Stimulated activated CD4-positive, alpha-beta T cell treated with anti-CD3 and anti-CD28 coated beads, Interleukin-1b, Interleukin-23, amount 100 ng/mL, for 4 hours (primary cell): Measurements from ENCODE around the gene PLRG1.
A peak's percentile ranks its signal among the peaks of the same experiment; 100 is the strongest.

Source experiments
- DNase-seq, 2 donors: peaks; one replicate each; pipeline ENCODE4 v3.0.0-alpha.2; 2020; ENCODE audit warnings: low read depth in 2 of 2

The PLRG1 gene

GRCh38 chr4:154573190-154573870 is 23.1 kb upstream of the PLRG1 start:
- DNase-seq = no peak

GRCh38 chr4:154569584-154569983 is 19.4 kb upstream of the PLRG1 start:
- no peak for DNase-seq

DNA sequence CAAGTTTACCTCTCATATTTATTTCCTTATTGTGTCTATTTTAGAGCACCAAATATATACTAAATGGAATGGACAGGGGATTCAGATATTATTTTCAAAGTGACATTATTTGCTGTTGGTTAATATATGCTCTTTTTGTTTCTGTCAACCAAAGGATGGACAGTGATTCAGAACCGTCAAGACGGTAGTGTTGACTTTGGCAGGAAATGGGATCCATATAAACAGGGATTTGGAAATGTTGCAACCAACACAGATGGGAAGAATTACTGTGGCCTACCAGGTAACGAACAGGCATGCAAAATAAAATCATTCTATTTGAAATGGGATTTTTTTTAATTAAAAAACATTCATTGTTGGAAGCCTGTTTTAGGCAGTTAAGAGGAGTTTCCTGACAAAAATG is 18.8 kb upstream of the PLRG1 start:
- no peak for DNase-seq

- DNase-seq = no peak
Measured at GRCh38 chr4:154566639-154567204, 16.5 kb upstream of the PLRG1 start.

DNA sequence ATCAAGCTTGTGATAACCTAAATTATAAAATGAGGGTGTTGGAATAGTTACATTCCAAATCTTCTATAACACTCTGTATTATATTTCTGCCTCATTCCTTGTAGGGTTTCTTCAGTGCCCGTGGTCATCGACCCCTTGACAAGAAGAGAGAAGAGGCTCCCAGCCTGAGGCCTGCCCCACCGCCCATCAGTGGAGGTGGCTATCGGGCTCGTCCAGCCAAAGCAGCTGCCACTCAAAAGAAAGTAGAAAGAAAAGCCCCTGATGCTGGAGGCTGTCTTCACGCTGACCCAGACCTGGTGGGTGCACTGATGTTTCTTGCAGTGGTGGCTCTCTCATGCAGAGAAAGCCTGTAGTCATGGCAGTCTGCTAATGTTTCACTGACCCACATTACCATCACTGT is 15.5 kb upstream of the PLRG1 start:
- DNase-seq = no peak

DNA sequence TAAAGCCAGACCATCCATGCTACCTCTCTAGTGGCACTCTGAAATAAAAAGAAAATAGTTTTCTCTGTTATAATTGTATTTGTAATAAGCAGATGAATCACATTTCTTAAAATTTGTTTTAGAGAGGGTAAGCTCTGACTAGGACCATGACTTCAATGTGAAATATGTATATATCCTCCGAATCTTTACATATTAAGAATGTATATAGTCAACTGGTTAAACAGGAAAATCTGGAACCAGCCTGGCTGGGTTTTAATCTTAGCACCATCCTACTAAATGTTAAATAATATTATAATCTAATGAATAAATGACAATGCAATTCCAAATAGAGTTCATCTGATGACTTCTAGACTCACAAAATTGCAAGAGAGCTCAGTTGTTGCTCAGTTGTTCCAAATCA is 14.1 kb upstream of the PLRG1 start:
- DNase-seq = no peak

- no peak for DNase-seq
Measured at GRCh38 chr4:154562697-154563254, 12.6 kb upstream of the PLRG1 start, which contains the start of gene FGB. Gene FGB (plus strand): TSS chr4:154563011. CDS start chr4:154563019, 8 bp downstream.

DNA sequence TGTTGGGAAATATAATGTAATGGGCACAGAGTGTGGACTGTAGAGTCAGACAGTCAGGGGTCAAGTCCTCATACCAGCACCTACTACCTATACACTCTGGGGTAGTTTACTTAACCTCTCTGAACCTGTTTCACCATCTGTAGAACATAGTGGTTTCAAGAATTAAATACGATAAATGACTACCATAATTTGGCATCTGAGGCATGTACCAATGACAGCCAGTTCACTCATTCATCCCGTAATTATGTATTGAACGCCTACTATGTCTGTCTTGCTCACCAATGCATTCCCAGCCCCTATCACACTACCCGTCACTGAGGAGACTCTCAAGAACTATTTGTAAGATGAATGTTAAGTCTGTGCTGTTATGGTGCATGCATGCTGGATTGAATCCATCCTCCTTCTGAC is 10.6 kb upstream of the PLRG1 start:
- DNase-seq = no peak

GRCh38 chr4:154560419-154560801 is 10.2 kb upstream of the PLRG1 start:
- DNase-seq = no peak

GRCh38 chr4:154559494-154560418 is 9.6 kb upstream of the PLRG1 start:
- DNase-seq = no peak

DNA sequence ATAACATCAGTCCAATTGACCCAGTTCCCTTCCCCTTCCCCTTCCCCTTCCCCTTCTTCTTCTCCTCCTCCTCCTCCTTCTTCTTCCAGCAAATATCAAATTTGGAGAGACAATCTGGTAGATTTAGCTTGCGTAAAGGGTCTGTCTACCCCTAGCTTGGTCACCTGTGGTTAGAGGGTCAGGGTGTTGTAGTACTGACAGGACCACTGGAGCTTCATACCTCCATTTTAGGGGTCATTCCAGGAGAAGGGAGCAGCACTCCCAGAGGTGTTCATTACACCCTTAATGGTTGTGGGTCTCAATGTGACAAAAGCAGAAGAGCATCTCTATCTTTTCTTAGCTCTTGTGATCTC is 8.9 kb upstream of the PLRG1 start:
- DNase-seq = no peak

- peak; percentile 53 to 60 for DNase-seq
Measured at GRCh38 chr4:154551872-154552686, 1.9 kb upstream of the PLRG1 start.

DNA sequence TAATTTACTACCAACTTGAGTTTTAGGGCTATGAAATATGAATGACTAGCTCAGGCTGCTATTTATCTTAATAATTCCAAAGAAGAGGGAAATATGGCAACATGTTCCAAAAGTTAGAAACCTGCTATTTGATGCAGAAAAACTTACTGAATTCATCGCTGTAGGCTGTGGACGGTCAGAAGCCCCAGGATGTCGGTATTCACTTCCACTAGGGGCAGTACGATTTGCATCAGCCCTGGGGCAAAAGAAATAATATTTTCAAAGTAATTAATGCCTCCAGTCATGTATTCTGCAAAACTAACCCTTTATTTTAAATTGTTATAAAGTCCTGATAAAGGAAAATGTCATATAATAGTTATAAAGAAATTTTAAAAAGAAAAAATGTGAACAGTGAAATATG is 4.5 kb downstream of the PLRG1 start:
- no peak for DNase-seq

DNA sequence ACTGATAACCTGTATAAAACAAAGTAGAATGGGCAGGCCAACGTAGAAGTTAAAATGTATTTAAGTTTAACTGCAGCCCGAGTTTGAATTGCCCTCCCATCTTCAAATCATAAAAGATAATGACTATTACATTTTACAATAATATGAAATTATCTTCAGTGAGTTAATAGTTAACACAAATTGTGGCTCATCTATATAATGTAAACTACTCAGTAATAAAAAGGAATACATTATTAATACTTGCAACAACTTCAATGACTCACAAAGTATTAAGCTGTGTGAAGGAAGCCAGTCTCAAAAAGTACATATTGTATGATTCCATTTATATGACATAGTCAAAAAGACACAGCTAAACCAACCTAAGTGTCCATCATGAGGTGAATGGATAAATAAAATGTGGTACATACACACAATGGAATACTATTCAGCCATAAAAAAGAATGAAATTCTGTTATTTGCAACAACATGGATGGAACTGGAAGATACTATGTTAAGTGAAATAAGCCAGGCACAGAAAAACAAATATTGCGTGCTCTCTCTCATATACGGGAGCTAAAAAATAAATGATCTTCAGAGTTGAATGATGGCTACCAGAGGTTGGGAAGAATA is 7.8 kb downstream of the PLRG1 start:
- no peak for DNase-seq

DNA sequence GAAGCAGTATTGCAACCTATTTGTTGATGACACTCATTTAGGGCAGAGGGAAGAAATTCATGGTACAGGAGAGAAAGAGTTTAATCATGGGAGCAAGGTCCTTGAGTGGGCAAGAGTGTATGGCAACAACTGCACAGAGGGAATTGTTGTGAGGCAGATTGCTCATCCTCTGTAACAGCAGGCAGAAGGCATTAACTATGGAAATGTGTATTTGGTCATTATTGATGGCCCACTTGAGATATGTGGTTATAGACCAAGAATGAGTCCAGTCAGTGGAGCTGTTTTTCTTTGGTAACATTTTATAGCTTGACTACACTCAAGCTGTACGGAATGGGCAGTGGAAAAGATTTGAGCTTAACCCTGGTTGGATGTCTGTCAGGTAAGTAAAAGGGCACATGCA is 15.9 kb downstream of the PLRG1 start:
- no peak for DNase-seq

- DNase-seq = no peak
Measured at GRCh38 chr4:154529728-154530519, 20.3 kb downstream of the PLRG1 start.

DNA sequence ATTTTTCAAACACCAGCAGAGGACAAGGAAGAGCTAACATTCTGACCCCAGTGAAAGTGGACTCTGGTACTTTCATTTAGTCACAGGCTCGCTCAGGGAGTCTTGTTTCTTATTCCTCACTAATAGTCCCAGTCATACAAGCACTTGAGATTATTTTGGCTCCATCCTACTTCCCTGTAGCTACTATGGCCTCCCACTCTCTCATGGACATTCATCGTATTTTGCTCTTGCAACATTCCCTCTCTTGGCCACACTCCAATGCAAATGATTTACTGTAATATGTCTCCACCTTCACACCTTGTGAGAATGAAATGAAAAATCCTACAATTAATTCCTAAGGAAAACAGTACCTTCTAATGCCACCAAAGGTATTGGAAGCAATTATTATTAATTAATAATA is 21.3 kb downstream of the PLRG1 start:
- DNase-seq = no peak

GRCh38 chr4:154527308-154527707 is 22.9 kb downstream of the PLRG1 start:
- DNase-seq = no peak

- no peak for DNase-seq
Measured at GRCh38 chr4:154526151-154526550, 24.0 kb downstream of the PLRG1 start.

GRCh38 chr4:154521607-154522006 is 28.6 kb downstream of the PLRG1 start:
- no peak for DNase-seq
